OCI-LY3 (cell line): ENCODE results near the gene MYO5A.

Experiments
- EZH2phosphoT487 ChIP-seq: fragments of 200-600 bp; shearing (Covaris generic); IDR thresholded peaks from 2 replicates; pipeline ENCODE4 v1.6.1; 2018; ENCODE audit warnings: antibody characterized with exemption, mixed run types, low read depth
- TF ChIP-seq, protein P1 (sequence below): fragments of 200-600, 300-600 bp; sonication (generic); IDR thresholded peaks from 2 replicates; pipeline ENCODE4 v1.5.1; 2014; ENCODE audit warnings: antibody characterized with exemption, low read length, low read depth

DNA sequence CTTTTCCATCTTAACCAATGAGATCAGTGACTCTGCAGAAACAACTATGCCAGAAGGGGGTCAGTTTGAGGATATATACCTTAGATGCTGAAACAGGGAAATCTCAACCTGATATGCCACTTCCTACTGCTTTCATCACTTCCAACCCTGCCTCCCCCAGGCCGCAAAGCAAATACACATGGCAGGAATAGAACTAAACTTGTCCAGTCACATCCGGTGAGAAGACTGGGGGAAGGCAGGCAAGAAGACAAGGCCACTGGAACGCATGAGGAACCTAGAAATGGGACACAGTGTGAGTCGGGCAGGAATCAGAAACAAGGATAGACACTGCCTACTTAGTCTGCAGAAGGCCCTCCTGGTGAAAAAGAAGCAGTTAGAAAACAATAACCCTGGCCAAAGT lies 90.6 kb downstream of the MYO5A start:
- TF ChIP-seq, protein P1, sequence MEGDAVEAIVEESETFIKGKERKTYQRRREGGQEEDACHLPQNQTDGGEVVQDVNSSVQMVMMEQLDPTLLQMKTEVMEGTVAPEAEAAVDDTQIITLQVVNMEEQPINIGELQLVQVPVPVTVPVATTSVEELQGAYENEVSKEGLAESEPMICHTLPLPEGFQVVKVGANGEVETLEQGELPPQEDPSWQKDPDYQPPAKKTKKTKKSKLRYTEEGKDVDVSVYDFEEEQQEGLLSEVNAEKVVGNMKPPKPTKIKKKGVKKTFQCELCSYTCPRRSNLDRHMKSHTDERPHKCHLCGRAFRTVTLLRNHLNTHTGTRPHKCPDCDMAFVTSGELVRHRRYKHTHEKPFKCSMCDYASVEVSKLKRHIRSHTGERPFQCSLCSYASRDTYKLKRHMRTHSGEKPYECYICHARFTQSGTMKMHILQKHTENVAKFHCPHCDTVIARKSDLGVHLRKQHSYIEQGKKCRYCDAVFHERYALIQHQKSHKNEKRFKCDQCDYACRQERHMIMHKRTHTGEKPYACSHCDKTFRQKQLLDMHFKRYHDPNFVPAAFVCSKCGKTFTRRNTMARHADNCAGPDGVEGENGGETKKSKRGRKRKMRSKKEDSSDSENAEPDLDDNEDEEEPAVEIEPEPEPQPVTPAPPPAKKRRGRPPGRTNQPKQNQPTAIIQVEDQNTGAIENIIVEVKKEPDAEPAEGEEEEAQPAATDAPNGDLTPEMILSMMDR: no peak
- TF ChIP-seq EZH2phosphoT487: no peak
